Keratinocyte (primary cell): Measurements from ENCODE around the gene C19orf47.

Source experiments
- EZH2 ChIP-seq: IDR thresholded peaks from one replicate; pipeline ENCODE4 v1.6.1; 2012; ENCODE audit warnings: inconsistent platforms, mild to moderate bottlenecking, low read length, moderate library complexity
- TF ChIP-seq, protein P1 (sequence below), 3 experiments: IDR thresholded peaks in 1 of 3; conservative IDR thresholded peaks in 1 of 3; optimal IDR thresholded peaks in 1 of 3; 2 replicates in 2 of 3; 3 replicates in 1 of 3; pipeline versions ENCODE3 to v1.5.1; 2011; ENCODE audit warnings: low read length in 3 of 3, mild to moderate bottlenecking in 3 of 3, moderate library complexity in 2 of 3, control low read depth in 1 of 3, inconsistent platforms in 1 of 3; ENCODE audit not compliant: insufficient read depth in 2 of 3; ENCODE audit errors: extremely low read depth in 1 of 3

DNA sequence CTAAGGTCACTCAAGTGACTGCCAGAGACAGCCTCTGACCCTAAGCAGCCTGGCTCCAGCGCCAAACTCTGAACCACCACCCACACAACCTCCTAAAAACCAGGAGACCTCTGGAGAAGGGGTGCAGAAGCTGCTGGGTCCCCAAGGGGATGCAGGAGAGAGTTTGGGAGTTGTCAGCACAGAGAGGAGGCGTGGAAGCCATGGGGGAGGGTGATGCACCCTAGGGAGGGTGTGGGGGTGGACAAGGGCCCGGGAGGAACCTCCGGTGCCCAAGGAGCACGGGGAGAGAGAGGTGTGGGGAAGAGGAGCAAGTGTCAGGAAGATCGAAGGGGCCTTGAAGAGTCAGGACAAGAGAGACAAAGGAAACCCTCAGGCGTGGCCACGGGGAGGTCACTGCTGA, 43.9 kb upstream of the C19orf47 start:
- TF ChIP-seq, protein P1, sequence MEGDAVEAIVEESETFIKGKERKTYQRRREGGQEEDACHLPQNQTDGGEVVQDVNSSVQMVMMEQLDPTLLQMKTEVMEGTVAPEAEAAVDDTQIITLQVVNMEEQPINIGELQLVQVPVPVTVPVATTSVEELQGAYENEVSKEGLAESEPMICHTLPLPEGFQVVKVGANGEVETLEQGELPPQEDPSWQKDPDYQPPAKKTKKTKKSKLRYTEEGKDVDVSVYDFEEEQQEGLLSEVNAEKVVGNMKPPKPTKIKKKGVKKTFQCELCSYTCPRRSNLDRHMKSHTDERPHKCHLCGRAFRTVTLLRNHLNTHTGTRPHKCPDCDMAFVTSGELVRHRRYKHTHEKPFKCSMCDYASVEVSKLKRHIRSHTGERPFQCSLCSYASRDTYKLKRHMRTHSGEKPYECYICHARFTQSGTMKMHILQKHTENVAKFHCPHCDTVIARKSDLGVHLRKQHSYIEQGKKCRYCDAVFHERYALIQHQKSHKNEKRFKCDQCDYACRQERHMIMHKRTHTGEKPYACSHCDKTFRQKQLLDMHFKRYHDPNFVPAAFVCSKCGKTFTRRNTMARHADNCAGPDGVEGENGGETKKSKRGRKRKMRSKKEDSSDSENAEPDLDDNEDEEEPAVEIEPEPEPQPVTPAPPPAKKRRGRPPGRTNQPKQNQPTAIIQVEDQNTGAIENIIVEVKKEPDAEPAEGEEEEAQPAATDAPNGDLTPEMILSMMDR (optimal IDR thresholded peaks at IDR 0.05 in 1 of 3, IDR thresholded peaks at IDR 0.05 in 1 of 3, conservative IDR thresholded peaks at IDR 0.05 in 1 of 3; ENCODE audit: extremely low read depth in 1 of 3, insufficient read depth in 2 of 3, low read length in 3 of 3), result no peak
- TF ChIP-seq EZH2, result no peak
